DMS 273 (cell line): Measurements from ENCODE around the gene TIRAP.

ENCODE experiments used
- DNase-seq: peaks from one replicate; lab custom pipeline; 2025; ENCODE audit not compliant: unreplicated experiment; lab: John Stamatoyannopoulos, UW

Gene TIRAP

GRCh38 chr11:126340960-126341606 is 58.2 kb downstream of the TIRAP start:
- no peak for DNase-seq

GRCh38 chr11:126341760-126342161 is 58.9 kb downstream of the TIRAP start:
- no peak for DNase-seq

GRCh38 chr11:126343051-126343450 is 60.2 kb downstream of the TIRAP start:
- DNase-seq, result no peak
